Activated CD8-positive, alpha-beta T cell treated with anti-CD3 and anti-CD28 coated beads for 36 hours (primary cell): Measurements from ENCODE around the gene MXD3. TPM values are rescaled to one million over a fixed set of nuclear protein-coding genes. Genes with fewer than 3 reads are reported as not detected.
A peak's percentile ranks its signal among the peaks of the same experiment; 100 is the strongest.

Experiments
- ATAC-seq: fragments of 200-7000 bp; cut with Tn5 transposase; one replicate; pipeline ENCODE4 v1.10.0; 2021; ENCODE audit warnings: mild to moderate bottlenecking, moderate library complexity
- CTCF ChIA-PET: fragments of 350-600 bp; sonication (Branson Sonifier 250); formaldehyde crosslinking; loops from one replicate; lab custom pipeline; 2021; ENCODE audit warnings: antibody characterized with exemption; lab: Charles Lee
- POLR2A ChIA-PET: fragments of 350-600 bp; sonication (Branson Sonifier 250); formaldehyde crosslinking; loops from one replicate; lab custom pipeline; 2021; ENCODE audit warnings: antibody characterized with exemption; lab: Charles Lee
- DNase-seq: peaks from one replicate; pipeline ENCODE4 v3.0.0-alpha.2; 2020
- H3K27ac Mint-ChIP-seq: one replicate; pipeline ENCODE4 v1.8.0; 2021; ENCODE audit warnings: mild to moderate bottlenecking, mixed read lengths
- H3K27me3 Mint-ChIP-seq: one replicate; pipeline ENCODE4 v1.8.0; 2021; ENCODE audit warnings: mixed read lengths
- H3K36me3 Mint-ChIP-seq: one replicate; pipeline ENCODE4 v1.8.0; 2021; ENCODE audit warnings: low read depth, mixed read lengths
- H3K4me1 Mint-ChIP-seq: one replicate; pipeline ENCODE4 v1.8.0; 2021; ENCODE audit warnings: low read depth, mixed read lengths
- H3K4me3 Mint-ChIP-seq: one replicate; pipeline ENCODE4 v1.8.0; 2021; ENCODE audit warnings: mild to moderate bottlenecking, moderate library complexity, mixed read lengths
- H3K9me3 Mint-ChIP-seq: one replicate; pipeline ENCODE4 v1.8.0; 2021; ENCODE audit warnings: mixed read lengths
- intact Hi-C: fragments of 100-400 bp; cut with micrococcal nuclease; formaldehyde crosslinking; loops from one replicate; pipeline ENCODE4 v1.10.0; 2022
- total RNA-seq, 2 experiments: library from RNA; stranded (reverse); gene quantifications; one replicate each; pipeline ENCODE4 v1.2.3, GENCODE V29; 2021
- TF ChIP-seq, protein P1 (sequence below): fragments of 200-600 bp; IDR thresholded peaks from one replicate; pipeline ENCODE4 v1.8.0; 2022; ENCODE audit warnings: antibody characterized with exemption, mild to moderate bottlenecking

Gene MXD3
- total RNA-seq, 2 experiments from 2014 or later, result 19.3 to 25.1 TPM

GRCh38 chr5:177303925-177304391, 7.7 kb downstream of the MXD3 start:
- DNase-seq (no peak), ATAC-seq (no peak)
- Mint-ChIP-seq H3K4me1 (peaks cover 55% of the 10 kb centered on the region), H3K27ac (peak overlapping the region; percentile 91), H3K4me3 (peak overlapping the region; percentile 98), H3K9me3 (no peaks in the 10 kb centered on the region), H3K36me3 (peaks cover 45% of the 10 kb centered on the region), H3K27me3 (no peaks in the 10 kb centered on the region)
- intact Hi-C loops, result loop anchor here (5.0 kb wide), 1 partner anchor 192 kb away; no protein-coding TSS in a partner anchor
- ChIA-PET POLR2A (interaction anchor here (0.7 to 1.4 kb wide), 4 partner anchors 9 to 189 kb away, joined by 3 to 6 read pairs (median 4); partner anchors contain the start of gene GRK6), CTCF (interaction anchor here (0.6 to 1.1 kb wide), 7 partner anchors 9 to 212 kb away, joined by 3 to 6 read pairs (median 3); no protein-coding TSS in a partner anchor)
- TF ChIP-seq, protein P1, sequence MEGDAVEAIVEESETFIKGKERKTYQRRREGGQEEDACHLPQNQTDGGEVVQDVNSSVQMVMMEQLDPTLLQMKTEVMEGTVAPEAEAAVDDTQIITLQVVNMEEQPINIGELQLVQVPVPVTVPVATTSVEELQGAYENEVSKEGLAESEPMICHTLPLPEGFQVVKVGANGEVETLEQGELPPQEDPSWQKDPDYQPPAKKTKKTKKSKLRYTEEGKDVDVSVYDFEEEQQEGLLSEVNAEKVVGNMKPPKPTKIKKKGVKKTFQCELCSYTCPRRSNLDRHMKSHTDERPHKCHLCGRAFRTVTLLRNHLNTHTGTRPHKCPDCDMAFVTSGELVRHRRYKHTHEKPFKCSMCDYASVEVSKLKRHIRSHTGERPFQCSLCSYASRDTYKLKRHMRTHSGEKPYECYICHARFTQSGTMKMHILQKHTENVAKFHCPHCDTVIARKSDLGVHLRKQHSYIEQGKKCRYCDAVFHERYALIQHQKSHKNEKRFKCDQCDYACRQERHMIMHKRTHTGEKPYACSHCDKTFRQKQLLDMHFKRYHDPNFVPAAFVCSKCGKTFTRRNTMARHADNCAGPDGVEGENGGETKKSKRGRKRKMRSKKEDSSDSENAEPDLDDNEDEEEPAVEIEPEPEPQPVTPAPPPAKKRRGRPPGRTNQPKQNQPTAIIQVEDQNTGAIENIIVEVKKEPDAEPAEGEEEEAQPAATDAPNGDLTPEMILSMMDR, result no peak

GRCh38 chr5:177303121-177303924, 8.4 kb downstream of the MXD3 start, which contains the start of the genes PRELID1 and RAB24:
TSS of gene PRELID1 (plus strand) at chr5:177303799. CDS start at chr5:177303986, 187 bp downstream.
TSS of gene RAB24 (minus strand) at chr5:177303719. CDS start at chr5:177303288, 431 bp downstream.
- ChIA-PET CTCF (interaction anchor here (0.6 to 2.8 kb wide), 10 partner anchors 7 to 213 kb away, joined by 3 to 16 read pairs (median 3); no protein-coding TSS in a partner anchor), POLR2A (interaction anchor here (0.5 to 1.4 kb wide), 7 partner anchors 9 to 311 kb away, joined by 3 to 6 read pairs (median 4); partner anchors contain the start of genes GRK6, LMAN2 and MXD3)
- DNase-seq (peak; percentile 91), ATAC-seq (peak; percentile 72)
- Mint-ChIP-seq H3K4me1 (peaks cover 57% of the 10 kb centered on the region), H3K27ac (peak within 1 kb of the TSS; percentile 91), H3K4me3 (peak within 1 kb of the TSS; percentile 98), H3K27me3 (no peaks in the 10 kb centered on the region), H3K9me3 (no peaks in the 10 kb centered on the region), H3K36me3 (peaks cover 45% of the 10 kb centered on the region)
- intact Hi-C loops, result loop anchor here (5.0 kb wide), 1 partner anchor 191 kb away; no protein-coding TSS in a partner anchor
- TF ChIP-seq, protein P1, result peak; percentile 51

- Mint-ChIP-seq H3K27ac (peak overlapping the region; percentile 87), H3K36me3 (peaks cover 45% of the 10 kb centered on the region), H3K4me3 (peak overlapping the region; percentile 98), H3K9me3 (no peaks in the 10 kb centered on the region), H3K4me1 (peaks cover 58% of the 10 kb centered on the region), H3K27me3 (no peaks in the 10 kb centered on the region)
- TF ChIP-seq, protein P1, result no peak
- ChIA-PET POLR2A (interaction anchor here (0.5 to 1.4 kb wide), 10 partner anchors 7 to 310 kb away, joined by 3 to 6 read pairs (median 3); partner anchors contain the start of genes GRK6, LMAN2 and MXD3), CTCF (interaction anchor here (0.8 to 7.0 kb wide), 7 partner anchors 7 to 190 kb away, joined by 3 to 43 read pairs (median 4); no protein-coding TSS in a partner anchor)
- DNase-seq, result no peak
- intact Hi-C loops, result loop anchor here (5.0 kb wide), 1 partner anchor 190 kb away; no protein-coding TSS in a partner anchor
- no peak for ATAC-seq
These were observed 9.2 kb downstream of the MXD3 start for GRCh38 chr5:177302354-177303110.

- peak overlapping the region; percentile 98 for H3K4me3 Mint-ChIP-seq
- peak overlapping the region; percentile 32 for H3K27ac Mint-ChIP-seq
- peaks cover 44% of the 10 kb centered on the region for H3K36me3 Mint-ChIP-seq
- DNase-seq, result no peak
- POLR2A ChIA-PET, result interaction anchor here (0.6 to 1.1 kb wide), 6 partner anchors 8 to 885 kb away, joined by 3 to 4 read pairs (median 3); partner anchors contain the start of gene CLTB
- CTCF ChIA-PET, result interaction anchor here (0.6 to 7.0 kb wide), 7 partner anchors 8 to 189 kb away, joined by 3 to 43 read pairs (median 4); no protein-coding TSS in a partner anchor
- peaks cover 61% of the 10 kb centered on the region for H3K4me1 Mint-ChIP-seq
- H3K27me3 Mint-ChIP-seq, result no peaks in the 10 kb centered on the region
- H3K9me3 Mint-ChIP-seq, result no peaks in the 10 kb centered on the region
- intact Hi-C loops, result loop anchor here (5.0 kb wide), 1 partner anchor 189 kb away; no protein-coding TSS in a partner anchor
- ATAC-seq, result no peak
- TF ChIP-seq, protein P1, result no peak
These were observed 10.1 kb downstream of the MXD3 start for GRCh38 chr5:177301503-177302165.
